UCSD-AML1 (cell line): ENCODE results near the gene GNAT1.
"Not testable (repeated sequence)": the region's sequence is repeated elsewhere in the genome, so short reads cannot be mapped to it uniquely, and the experiment has no call there.

ENCODE experiments used
- DNase-seq: peaks from one replicate; lab custom pipeline; 2025; ENCODE audit not compliant: unreplicated experiment; lab: John Stamatoyannopoulos, UW

Gene GNAT1

GRCh38 chr3:50217681-50218080, 26.3 kb downstream of the GNAT1 start:
- no peak for DNase-seq

GRCh38 chr3:50218448-50218847, 27.0 kb downstream of the GNAT1 start:
- no peak for DNase-seq

GRCh38 chr3:50219285-50219684, 27.9 kb downstream of the GNAT1 start:
- no peak for DNase-seq

- DNase-seq: no peak
These were observed 28.7 kb downstream of the GNAT1 start for GRCh38 chr3:50220109-50220508.

- DNase-seq: no peak
These were observed 29.6 kb downstream of the GNAT1 start for GRCh38 chr3:50221051-50221410.

- DNase-seq: peak; percentile 56
These were observed 30.2 kb downstream of the GNAT1 start for GRCh38 chr3:50221411-50222168.

- DNase-seq: no peak
These were observed 30.7 kb downstream of the GNAT1 start for GRCh38 chr3:50222169-50222528.

GRCh38 chr3:50224639-50225038, 33.2 kb downstream of the GNAT1 start:
- no peak for DNase-seq

- DNase-seq: peak; percentile 53
These were observed 35.5 kb downstream of the GNAT1 start for GRCh38 chr3:50226888-50227389.

GRCh38 chr3:50227390-50228183, 36.2 kb downstream of the GNAT1 start:
- DNase-seq: peak; percentile 93

- not testable (repeated sequence) for DNase-seq
These were observed 36.9 kb downstream of the GNAT1 start for GRCh38 chr3:50228184-50228763.

GRCh38 chr3:50229490-50229889, 38.1 kb downstream of the GNAT1 start:
- DNase-seq: no peak

GRCh38 chr3:50230104-50230793, 38.8 kb downstream of the GNAT1 start:
- peak; percentile 33 for DNase-seq

- DNase-seq: no peak
These were observed 39.4 kb downstream of the GNAT1 start for GRCh38 chr3:50230794-50231125.

GRCh38 chr3:50231581-50231980, 40.2 kb downstream of the GNAT1 start:
- no peak for DNase-seq

GRCh38 chr3:50232303-50232702, 40.9 kb downstream of the GNAT1 start:
- no peak for DNase-seq

GRCh38 chr3:50233176-50233575, 41.8 kb downstream of the GNAT1 start:
- DNase-seq: no peak

- peak; percentile 99 for DNase-seq
These were observed 44.5 kb downstream of the GNAT1 start, which contains the start of gene GNAI2 for GRCh38 chr3:50235716-50236483. GNAI2 (plus strand) TSS chr3:50236204; CDS start chr3:50236336, 132 bp downstream.

- no peak for DNase-seq
These were observed 45.2 kb downstream of the GNAT1 start for GRCh38 chr3:50236484-50237132.

- DNase-seq: peak; percentile 51
These were observed 45.8 kb downstream of the GNAT1 start for GRCh38 chr3:50237133-50237651.
